Spleen (tissue), 7 donors: ENCODE results near the gene SLC35E2B.

Source experiments
- POLR2AphosphoS5 ChIP-seq, 3 donors: sonication (generic); formaldehyde crosslinking; IDR thresholded peaks; one replicate each; pipeline ENCODE4 v1.5.1; 2017; ENCODE audit warnings: antibody characterized with exemption in 3 of 3
- TF ChIP-seq, protein P1 (sequence below), 11 experiments: fragments of 200-600 bp in 7 of 11; fragments of 450-650 bp in 4 of 11; sonication (generic) in 4 of 11; IDR thresholded peaks in 8 of 11; conservative IDR thresholded peaks in 3 of 11; 1 replicate in 7 of 11; 2 replicates in 4 of 11; pipeline versions ENCODE4 v1.4.0 to v1.8.0; 2016 to 2021; ENCODE audit warnings: antibody characterized with exemption in 11 of 11, inconsistent platforms in 4 of 11, mild to moderate bottlenecking in 1 of 11
- donor health status: DM: no; HTN: no; CAD: no; lungs with moderate emphysema.
- donor health status: DM: no; HTN: no; CAD: no.
- donor health status: DM: no; HTN: no; CAD: no.

DNA sequence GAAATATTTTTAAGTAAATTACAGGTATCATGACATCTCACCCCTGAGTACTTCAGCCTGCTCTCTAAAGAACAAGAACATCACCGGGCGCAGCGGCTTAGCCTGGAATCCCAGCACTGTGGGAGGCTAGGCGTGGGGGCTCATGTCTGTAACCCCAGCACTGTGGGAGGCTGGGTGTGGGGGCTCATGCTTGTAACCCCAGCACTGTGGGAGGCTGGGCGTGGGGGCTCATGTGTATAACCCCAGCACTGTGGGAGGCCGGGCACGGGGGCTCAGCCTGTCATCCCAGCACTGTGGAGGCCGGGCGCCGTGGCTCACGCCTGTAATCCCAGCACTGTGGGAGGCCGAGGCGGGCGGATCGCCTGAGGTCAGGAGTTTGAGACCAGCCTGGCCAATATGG is 26.1 kb downstream of the SLC35E2B start:
- TF ChIP-seq, protein P1, sequence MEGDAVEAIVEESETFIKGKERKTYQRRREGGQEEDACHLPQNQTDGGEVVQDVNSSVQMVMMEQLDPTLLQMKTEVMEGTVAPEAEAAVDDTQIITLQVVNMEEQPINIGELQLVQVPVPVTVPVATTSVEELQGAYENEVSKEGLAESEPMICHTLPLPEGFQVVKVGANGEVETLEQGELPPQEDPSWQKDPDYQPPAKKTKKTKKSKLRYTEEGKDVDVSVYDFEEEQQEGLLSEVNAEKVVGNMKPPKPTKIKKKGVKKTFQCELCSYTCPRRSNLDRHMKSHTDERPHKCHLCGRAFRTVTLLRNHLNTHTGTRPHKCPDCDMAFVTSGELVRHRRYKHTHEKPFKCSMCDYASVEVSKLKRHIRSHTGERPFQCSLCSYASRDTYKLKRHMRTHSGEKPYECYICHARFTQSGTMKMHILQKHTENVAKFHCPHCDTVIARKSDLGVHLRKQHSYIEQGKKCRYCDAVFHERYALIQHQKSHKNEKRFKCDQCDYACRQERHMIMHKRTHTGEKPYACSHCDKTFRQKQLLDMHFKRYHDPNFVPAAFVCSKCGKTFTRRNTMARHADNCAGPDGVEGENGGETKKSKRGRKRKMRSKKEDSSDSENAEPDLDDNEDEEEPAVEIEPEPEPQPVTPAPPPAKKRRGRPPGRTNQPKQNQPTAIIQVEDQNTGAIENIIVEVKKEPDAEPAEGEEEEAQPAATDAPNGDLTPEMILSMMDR (IDR thresholded peaks at IDR 0.05 in 8 of 11, conservative IDR thresholded peaks at IDR 0.05 in 3 of 11): no peak
- no peak for TF ChIP-seq POLR2AphosphoS5 (IDR thresholded peaks at IDR 0.05)
